Fibroblast of pulmonary artery (primary cell): ENCODE data around the gene PTPRG.

ENCODE experiments used
- DNase-seq: peaks from one replicate; pipeline ENCODE4 v3.0.0-alpha.2; 2010; ENCODE audit warnings: low read depth
- H3K4me3 ChIP-seq: replicated peaks from 2 replicates; pipeline ENCODE4 v1.5.1; 2011; ENCODE audit warnings: low read depth, mild to moderate bottlenecking, control low read depth, low read length, moderate library complexity
- TF ChIP-seq, protein P1 (sequence below): IDR thresholded peaks from 2 replicates; pipeline ENCODE4 v1.5.1; 2011; ENCODE audit warnings: mild to moderate bottlenecking, control low read depth, low read length, inconsistent platforms; ENCODE audit errors: missing control alignments

PTPRG gene

GRCh38 chr3:61913701-61914100, 352.3 kb downstream of the PTPRG start:
- TF ChIP-seq, protein P1, sequence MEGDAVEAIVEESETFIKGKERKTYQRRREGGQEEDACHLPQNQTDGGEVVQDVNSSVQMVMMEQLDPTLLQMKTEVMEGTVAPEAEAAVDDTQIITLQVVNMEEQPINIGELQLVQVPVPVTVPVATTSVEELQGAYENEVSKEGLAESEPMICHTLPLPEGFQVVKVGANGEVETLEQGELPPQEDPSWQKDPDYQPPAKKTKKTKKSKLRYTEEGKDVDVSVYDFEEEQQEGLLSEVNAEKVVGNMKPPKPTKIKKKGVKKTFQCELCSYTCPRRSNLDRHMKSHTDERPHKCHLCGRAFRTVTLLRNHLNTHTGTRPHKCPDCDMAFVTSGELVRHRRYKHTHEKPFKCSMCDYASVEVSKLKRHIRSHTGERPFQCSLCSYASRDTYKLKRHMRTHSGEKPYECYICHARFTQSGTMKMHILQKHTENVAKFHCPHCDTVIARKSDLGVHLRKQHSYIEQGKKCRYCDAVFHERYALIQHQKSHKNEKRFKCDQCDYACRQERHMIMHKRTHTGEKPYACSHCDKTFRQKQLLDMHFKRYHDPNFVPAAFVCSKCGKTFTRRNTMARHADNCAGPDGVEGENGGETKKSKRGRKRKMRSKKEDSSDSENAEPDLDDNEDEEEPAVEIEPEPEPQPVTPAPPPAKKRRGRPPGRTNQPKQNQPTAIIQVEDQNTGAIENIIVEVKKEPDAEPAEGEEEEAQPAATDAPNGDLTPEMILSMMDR = no peak
- no peak for DNase-seq
- H3K4me3 ChIP-seq = no peak overlapping the region

GRCh38 chr3:61914276-61914675, 352.9 kb downstream of the PTPRG start:
- no peak overlapping the region for H3K4me3 ChIP-seq
- TF ChIP-seq, protein P1 = no peak
- no peak for DNase-seq

DNA sequence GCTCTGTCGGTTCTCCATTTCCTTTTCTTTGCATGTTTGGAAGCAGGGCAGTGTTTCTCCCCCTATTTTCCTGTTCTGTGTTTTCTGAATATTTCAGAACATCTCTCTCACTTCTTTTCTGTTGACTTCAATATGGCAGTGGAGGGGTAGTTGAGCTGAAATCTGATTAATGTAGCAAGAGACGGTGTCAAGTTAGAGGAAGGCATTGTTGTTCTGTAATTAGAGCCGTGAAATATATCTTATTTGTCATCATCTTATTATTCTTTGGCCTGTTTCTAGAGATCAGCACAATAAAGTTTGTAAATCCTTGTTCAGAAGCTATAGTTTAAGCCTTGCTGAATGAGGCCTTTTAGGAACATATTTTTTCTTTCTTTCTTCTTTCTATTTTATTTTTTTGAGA, 353.9 kb downstream of the PTPRG start:
- no peak for DNase-seq
- H3K4me3 ChIP-seq = no peak overlapping the region
- TF ChIP-seq, protein P1 = no peak

GRCh38 chr3:61919371-61919770, 358.0 kb downstream of the PTPRG start:
- H3K4me3 ChIP-seq = no peak overlapping the region
- DNase-seq = no peak
- TF ChIP-seq, protein P1 = no peak

- TF ChIP-seq, protein P1 = no peak
- no peak overlapping the region for H3K4me3 ChIP-seq
- DNase-seq = no peak
Observed at GRCh38 chr3:61922118-61922517, 360.7 kb downstream of the PTPRG start.

DNA sequence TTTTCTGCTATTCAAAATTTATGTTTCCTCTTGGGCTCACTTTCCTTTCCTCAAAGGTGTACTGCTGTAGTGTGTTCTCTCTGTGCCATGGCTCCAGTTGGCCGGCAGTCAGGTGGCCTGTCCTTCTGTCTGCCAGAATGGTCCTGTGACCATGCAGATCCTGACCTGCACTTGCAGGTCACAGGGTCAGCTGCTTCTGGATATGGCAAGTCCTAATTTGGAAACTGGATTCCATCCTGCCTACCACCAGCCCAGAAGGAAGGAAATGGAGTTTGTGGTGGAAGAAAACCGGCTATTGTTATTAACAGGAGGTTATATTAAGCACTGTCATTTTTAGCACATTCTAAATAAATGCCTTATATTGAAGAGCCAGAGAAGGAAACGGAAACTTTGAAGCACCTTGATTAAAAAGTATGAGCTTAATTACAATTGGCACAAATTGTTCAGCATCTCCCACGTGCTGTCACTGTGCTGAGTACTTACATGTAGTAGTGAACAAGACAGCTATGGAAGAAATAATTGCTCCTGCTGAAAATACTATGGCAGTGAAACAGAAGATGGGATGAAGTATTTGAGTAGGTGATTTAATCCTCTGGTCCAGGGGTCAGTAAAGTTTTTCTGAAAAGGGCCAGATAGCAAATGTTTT, 362.8 kb downstream of the PTPRG start:
- TF ChIP-seq, protein P1 = no peak
- no peak overlapping the region for H3K4me3 ChIP-seq
- no peak for DNase-seq

DNA sequence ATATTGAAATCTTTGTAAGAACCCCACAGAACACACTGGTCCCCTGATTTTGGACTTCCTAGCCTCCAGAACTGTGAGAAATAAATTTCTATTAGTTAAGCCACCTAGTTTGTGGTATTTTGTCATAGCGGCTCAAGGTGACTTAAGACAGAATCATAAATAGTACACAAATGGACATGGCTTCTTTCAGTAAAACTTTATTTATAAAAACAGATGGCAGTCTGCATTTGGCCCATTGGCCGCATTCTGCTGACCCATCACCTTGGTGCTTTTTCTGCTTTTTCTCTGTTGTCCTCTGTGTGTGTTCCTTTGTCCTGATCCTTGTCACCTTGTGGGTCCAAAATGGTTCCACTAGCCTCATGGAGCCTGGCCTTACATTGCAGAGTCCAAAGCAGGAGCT, 363.6 kb downstream of the PTPRG start:
- H3K4me3 ChIP-seq = no peak overlapping the region
- no peak for DNase-seq
- TF ChIP-seq, protein P1 = no peak
